Stomach (tissue), 4 donors: ENCODE results near the gene ALG14.

Experiments
- POLR2A ChIP-seq, 4 donors: fragments of 450-650 bp; IDR thresholded peaks; one replicate each; pipeline ENCODE4 v1.6.1; 2016; ENCODE audit warnings: antibody characterized with exemption in 4 of 4, control low read depth in 2 of 4, mild to moderate bottlenecking in 1 of 4, moderate library complexity in 1 of 4
- TF ChIP-seq, protein P1 (sequence below), 7 experiments: fragments of 450-650 bp in 4 of 7; fragments of 200-600 bp in 3 of 7; sonication (generic) in 3 of 7; IDR thresholded peaks; one replicate each; pipeline ENCODE4 v1.5.1; 2016 to 2019; ENCODE audit warnings: antibody characterized with exemption in 7 of 7, control low read depth in 2 of 7, mild to moderate bottlenecking in 1 of 7

DNA sequence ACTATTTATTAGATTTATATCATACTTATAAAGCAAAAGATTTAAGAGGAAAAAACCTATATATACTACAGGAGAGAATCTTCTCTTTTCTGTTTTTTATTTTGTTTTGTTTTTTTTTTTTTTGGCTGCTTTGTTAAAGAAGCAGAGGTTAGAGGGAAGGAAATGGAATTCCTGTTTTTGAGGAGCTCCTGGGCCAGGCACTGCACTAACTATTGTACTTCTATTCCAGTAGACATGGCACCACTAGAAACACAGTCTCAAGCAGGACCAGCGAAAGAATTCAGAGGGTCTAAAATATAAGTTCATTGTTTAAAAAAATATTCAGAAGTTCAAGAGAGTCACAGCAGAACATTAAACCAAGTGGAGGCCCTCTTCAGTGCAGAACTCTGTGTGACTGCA lies 91.2 kb downstream of the ALG14 start:
- TF ChIP-seq, protein P1, sequence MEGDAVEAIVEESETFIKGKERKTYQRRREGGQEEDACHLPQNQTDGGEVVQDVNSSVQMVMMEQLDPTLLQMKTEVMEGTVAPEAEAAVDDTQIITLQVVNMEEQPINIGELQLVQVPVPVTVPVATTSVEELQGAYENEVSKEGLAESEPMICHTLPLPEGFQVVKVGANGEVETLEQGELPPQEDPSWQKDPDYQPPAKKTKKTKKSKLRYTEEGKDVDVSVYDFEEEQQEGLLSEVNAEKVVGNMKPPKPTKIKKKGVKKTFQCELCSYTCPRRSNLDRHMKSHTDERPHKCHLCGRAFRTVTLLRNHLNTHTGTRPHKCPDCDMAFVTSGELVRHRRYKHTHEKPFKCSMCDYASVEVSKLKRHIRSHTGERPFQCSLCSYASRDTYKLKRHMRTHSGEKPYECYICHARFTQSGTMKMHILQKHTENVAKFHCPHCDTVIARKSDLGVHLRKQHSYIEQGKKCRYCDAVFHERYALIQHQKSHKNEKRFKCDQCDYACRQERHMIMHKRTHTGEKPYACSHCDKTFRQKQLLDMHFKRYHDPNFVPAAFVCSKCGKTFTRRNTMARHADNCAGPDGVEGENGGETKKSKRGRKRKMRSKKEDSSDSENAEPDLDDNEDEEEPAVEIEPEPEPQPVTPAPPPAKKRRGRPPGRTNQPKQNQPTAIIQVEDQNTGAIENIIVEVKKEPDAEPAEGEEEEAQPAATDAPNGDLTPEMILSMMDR (IDR thresholded peaks at IDR 0.05), result no peak
- no peak for TF ChIP-seq POLR2A (IDR thresholded peaks at IDR 0.05)
